Measurements from ENCODE around the gene CTBP1. TPM values are rescaled to one million over a fixed set of nuclear protein-coding genes. Genes with fewer than 3 reads are reported as not detected.

The CTBP1 gene
- polyA plus RNA-seq, 3 donors: 21.3 to 226 (median 42.1) TPM

DNA sequence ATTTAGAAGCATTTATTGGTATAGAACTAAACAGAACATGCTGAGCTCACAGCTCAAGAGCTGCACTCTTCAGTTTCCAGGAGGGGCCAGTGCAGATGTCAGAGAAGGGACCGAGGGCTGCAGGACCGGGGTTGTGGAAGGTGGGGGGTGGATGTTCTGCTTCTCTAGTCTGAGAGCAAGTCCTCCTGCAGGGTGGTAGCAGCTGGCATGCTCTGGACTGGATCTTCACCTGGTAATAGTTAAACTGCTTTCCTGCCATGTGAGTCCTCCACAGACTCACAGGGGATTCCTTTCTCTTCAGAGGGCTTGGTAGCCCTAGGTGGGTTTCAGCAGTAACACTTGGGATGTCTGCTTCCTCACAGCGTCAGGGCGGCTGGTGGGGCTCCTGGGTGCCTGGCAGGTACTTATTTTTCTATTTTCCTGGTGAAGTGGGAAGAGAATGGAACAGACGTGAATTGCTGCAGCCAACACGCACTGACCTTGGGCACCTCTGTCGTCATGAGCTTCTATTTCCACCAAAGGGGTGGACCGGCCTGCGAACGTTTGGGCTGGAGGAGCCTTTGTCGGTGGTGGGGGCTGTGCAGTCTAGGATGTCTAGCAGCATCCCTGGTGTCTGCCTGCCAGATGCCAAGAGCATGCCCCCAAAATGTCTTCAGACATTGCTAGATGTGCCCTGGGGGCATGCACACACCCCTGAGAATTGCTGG is 43.2 kb upstream of the CTBP1 start:
- H3K9me3 ChIP-seq (replicated peaks in 1 of 2; ENCODE audit: control insufficient read depth in 1 of 2, insufficient read depth in 1 of 2, low read length in 2 of 2): no peaks in the 10 kb centered on the region
- H3K4me3 ChIP-seq (replicated peaks in 1 of 3; ENCODE audit: low read depth in 2 of 3, low read length in 3 of 3): no peak overlapping the region
- H3K4me3 Mint-ChIP-seq: no peak overlapping the region
- TF ChIP-seq, protein P1, sequence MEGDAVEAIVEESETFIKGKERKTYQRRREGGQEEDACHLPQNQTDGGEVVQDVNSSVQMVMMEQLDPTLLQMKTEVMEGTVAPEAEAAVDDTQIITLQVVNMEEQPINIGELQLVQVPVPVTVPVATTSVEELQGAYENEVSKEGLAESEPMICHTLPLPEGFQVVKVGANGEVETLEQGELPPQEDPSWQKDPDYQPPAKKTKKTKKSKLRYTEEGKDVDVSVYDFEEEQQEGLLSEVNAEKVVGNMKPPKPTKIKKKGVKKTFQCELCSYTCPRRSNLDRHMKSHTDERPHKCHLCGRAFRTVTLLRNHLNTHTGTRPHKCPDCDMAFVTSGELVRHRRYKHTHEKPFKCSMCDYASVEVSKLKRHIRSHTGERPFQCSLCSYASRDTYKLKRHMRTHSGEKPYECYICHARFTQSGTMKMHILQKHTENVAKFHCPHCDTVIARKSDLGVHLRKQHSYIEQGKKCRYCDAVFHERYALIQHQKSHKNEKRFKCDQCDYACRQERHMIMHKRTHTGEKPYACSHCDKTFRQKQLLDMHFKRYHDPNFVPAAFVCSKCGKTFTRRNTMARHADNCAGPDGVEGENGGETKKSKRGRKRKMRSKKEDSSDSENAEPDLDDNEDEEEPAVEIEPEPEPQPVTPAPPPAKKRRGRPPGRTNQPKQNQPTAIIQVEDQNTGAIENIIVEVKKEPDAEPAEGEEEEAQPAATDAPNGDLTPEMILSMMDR (IDR thresholded peaks at IDR 0.05): no peak
- no peak overlapping the region for H3K9ac ChIP-seq (ENCODE audit: insufficient read depth, low read length, poor library complexity, severe bottlenecking)
- H3K79me2 ChIP-seq (ENCODE audit: insufficient read depth, low read length): peaks cover 72% of the 10 kb centered on the region
- peak overlapping the region; percentile 3 to 91 for H3K27ac ChIP-seq (ENCODE audit: low read depth in 1 of 2, low read length in 2 of 2)
- peak overlapping the region; percentile 53 to 97 (median 77) for H3K27ac Mint-ChIP-seq
- 90% methylated on average over 11 of the region's 11 CpGs for WGBS (ENCODE audit: insufficient coverage)
- H3K36me3 ChIP-seq (replicated peaks in 1 of 2; ENCODE audit: control insufficient read depth in 1 of 2, insufficient read depth in 2 of 2, low read length in 2 of 2): peaks cover 9 to 16% of the 10 kb centered on the region in 2 donors
- peaks cover 0 to 1% (median 0%) of the 10 kb centered on the region in 3 donors for H3K27me3 Mint-ChIP-seq (ENCODE audit: low read depth in 3 of 3)
- intact Hi-C loops (cut with micrococcal nuclease): loop anchor here (5.0 kb wide), 2 partner anchors 40 to 360 kb away; partner anchors contain the start of genes GAK (in 1 of the 2) and TMEM175 (in 1 of the 2)
- H3K4me1 Mint-ChIP-seq: peaks cover 39% of the 10 kb centered on the region
- no peak overlapping the region for H2AFZ ChIP-seq (ENCODE audit: insufficient read depth, low read depth, low read length, poor library complexity, severe bottlenecking)
- H4K20me1 ChIP-seq (ENCODE audit: insufficient read depth, low read length): peaks cover 37% of the 10 kb centered on the region
- no peak overlapping the region for H3K4me2 ChIP-seq (replicated peaks; ENCODE audit: extremely low read depth, low read length, poor library complexity, severe bottlenecking)
- DNase-seq: no peak
- H3K4me1 ChIP-seq (ENCODE audit: control insufficient read depth in 1 of 2, insufficient read depth in 2 of 2, low read length in 2 of 2): peaks cover 25 to 36% of the 10 kb centered on the region in 2 donors
- peaks cover 27 to 33% of the 10 kb centered on the region in 2 donors for H3K36me3 Mint-ChIP-seq
- H3K27me3 ChIP-seq (ENCODE audit: control insufficient read depth in 2 of 2, insufficient read depth in 2 of 2, low read length in 2 of 2): no peaks in the 10 kb centered on the region
- H3K9me3 Mint-ChIP-seq: peaks cover 0 to 2% (median 0%) of the 10 kb centered on the region in 7 donors

DNA sequence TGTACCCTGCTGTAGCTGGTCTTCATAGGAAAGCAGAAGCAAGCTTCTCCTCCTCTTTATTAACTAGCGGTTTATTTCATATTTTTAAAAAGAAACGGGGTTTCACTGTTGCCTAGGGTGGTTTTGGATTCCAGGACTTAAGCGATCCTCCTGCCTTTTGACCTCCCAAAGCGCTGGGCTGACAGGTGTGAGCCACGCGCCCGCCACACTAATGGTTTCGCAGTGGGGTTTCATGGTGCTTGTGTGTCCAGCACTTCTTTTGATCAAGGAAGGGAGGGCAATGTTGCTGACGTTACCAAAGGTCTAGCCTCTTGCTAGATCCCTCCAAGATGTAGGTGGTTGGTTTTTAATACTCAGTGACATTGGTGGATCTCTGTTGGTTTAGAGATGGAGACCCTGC is 42.2 kb upstream of the CTBP1 start:
- intact Hi-C loops (cut with micrococcal nuclease): loop anchor here (5.0 kb wide), 2 partner anchors 39 to 359 kb away; partner anchors contain the start of genes GAK (in 1 of the 2) and TMEM175 (in 1 of the 2)
- Histone ChIP-seq H4K20me1 (ENCODE audit: insufficient read depth, low read length) (peaks cover 32% of the 10 kb centered on the region), H3K9me3 (replicated peaks in 1 of 2; ENCODE audit: control insufficient read depth in 1 of 2, insufficient read depth in 1 of 2, low read length in 2 of 2) (peaks cover 0 to 9% of the 10 kb centered on the region in 2 donors), H3K79me2 (ENCODE audit: insufficient read depth, low read length) (peaks cover 62% of the 10 kb centered on the region), H3K4me1 (ENCODE audit: control insufficient read depth in 1 of 2, insufficient read depth in 2 of 2, low read length in 2 of 2) (peaks cover 25 to 36% of the 10 kb centered on the region in 2 donors), H3K27me3 (ENCODE audit: control insufficient read depth in 2 of 2, insufficient read depth in 2 of 2, low read length in 2 of 2) (no peaks in the 10 kb centered on the region), H3K9ac (ENCODE audit: insufficient read depth, low read length, poor library complexity, severe bottlenecking) (peak overlapping the region; percentile 97), H3K4me2 (replicated peaks; ENCODE audit: extremely low read depth, low read length, poor library complexity, severe bottlenecking) (peak overlapping the region; percentile 87), H2AFZ (ENCODE audit: insufficient read depth, low read depth, low read length, poor library complexity, severe bottlenecking) (no peak overlapping the region), H3K4me3 (replicated peaks in 1 of 3; ENCODE audit: low read depth in 2 of 3, low read length in 3 of 3) (peak overlapping the region; percentile 48 to 82 (median 73)), H3K27ac (ENCODE audit: low read depth in 1 of 2, low read length in 2 of 2) (peak overlapping the region in 1 of 2 donors; percentile 91), H3K36me3 (replicated peaks in 1 of 2; ENCODE audit: control insufficient read depth in 1 of 2, insufficient read depth in 2 of 2, low read length in 2 of 2) (peaks cover 0 to 6% of the 10 kb centered on the region in 2 donors)
- Mint-ChIP-seq H3K4me1 (peaks cover 39% of the 10 kb centered on the region), H3K36me3 (peaks cover 18 to 24% of the 10 kb centered on the region in 2 donors), H3K4me3 (peak overlapping the region; percentile 97), H3K27ac (peak overlapping the region; percentile 90 to 97 (median 96)), H3K9me3 (peaks cover 4 to 11% (median 6%) of the 10 kb centered on the region in 7 donors), H3K27me3 (ENCODE audit: low read depth in 3 of 3) (peaks cover 0 to 1% (median 0%) of the 10 kb centered on the region in 3 donors)
- DNase-seq: no peak
- TF ChIP-seq, protein P1 (IDR thresholded peaks at IDR 0.05): no peak
- WGBS (ENCODE audit: insufficient coverage): 88% methylated on average over 7 of the region's 9 CpGs
